Inferior parietal cortex (tissue), 1 donor: Measurements from ENCODE around the gene PHACTR4.
"Not testable (repeated sequence)": the region's sequence is repeated elsewhere in the genome, so short reads cannot be mapped to it uniquely, and the experiment has no call there.

ENCODE experiments used
- DNase-seq: peaks from one replicate; pipeline ENCODE4 v3.0.0-alpha.2; 2016; ENCODE audit errors: extremely low spot score

Gene PHACTR4

GRCh38 chr1:28369371-28370238 is at the start of gene PHACTR4:
PHACTR4 (plus strand) TSS chr1:28369740; CDS start chr1:28407448, 37,708 bp downstream.
- DNase-seq, result peak; percentile 93

- DNase-seq, result no peak
Measured at GRCh38 chr1:28322194-28322593, 47.3 kb upstream of the PHACTR4 start.

DNA sequence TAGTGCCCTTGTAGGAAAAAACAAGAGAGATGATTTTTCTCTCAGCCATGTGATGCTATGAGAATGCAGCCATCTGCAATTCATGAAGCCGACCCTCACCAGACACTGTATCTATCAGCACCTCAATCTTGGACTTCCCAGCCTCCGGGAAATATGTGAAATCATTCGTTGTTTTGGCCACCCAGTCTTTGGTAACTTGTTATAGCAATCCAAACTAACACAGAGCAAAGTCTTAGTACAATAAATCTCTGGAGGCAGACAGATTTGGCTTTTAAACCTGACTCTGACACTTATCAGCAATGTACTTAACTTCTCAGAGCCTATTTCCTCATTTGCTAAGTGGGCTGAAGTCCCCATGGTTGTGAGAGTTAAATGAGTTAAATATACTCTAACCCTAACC is 45.8 kb upstream of the PHACTR4 start:
- no peak for DNase-seq

- no peak for DNase-seq
Measured at GRCh38 chr1:28326515-28326914, 43.0 kb upstream of the PHACTR4 start.

DNA sequence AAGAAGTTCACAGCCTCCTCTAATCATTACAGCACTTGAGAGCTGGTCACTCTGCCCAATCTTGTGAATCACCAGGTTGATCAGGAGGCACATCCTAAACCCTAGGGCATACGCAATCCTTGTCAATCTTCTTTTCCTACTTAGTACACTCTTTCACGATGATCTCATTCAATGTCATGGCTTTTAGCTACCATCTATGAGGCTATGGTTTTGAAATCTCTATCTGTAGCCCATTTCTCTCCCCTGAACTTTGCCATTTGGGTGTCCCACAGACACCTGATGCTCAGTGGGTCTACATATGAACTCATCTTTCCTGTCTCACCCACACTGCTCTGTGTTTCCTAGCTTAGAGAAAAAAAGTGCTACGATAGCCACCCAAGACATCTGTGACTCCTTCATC is 42.6 kb upstream of the PHACTR4 start:
- DNase-seq, result no peak

DNA sequence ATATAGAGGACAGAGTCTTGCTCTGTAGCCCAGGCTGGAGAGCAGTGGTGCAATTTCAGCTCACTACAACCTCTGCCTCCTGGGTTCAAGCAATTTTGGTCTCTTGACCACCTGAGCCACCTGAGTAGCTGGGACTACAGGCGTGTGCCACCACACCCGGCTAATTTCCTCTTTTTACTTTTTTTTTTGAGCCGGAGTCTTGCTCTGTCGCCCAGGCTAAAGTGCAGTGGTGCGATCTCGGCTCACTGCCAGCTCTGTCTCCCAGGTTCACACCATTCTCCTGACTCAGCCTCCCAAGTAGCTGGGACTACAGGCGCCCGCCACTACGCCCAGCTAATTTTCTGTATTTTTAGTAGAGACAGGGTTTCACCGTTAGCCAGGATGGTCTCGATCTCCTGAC is 42.1 kb upstream of the PHACTR4 start:
- not testable (repeated sequence) for DNase-seq

DNA sequence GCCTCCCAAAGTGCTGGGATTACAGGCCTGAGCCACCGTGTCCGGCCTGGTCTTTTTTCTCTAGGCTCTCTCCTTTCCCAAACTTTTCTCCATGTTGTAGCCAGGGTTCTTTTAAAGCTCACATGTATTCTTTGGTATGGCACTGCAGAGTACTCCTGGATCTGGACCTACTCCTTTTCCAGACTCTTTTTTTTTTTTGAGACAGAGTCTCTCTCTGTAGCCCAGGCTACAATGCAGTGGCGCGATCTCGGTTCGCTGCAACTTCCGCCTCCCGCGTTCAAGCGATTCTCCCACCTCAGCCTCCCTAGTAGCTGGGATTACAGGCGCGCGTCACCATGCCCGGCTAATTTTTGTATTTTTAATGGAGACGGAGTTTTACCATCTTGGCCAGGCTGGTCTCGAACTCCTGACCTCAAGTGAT is 41.3 kb upstream of the PHACTR4 start:
- no peak for DNase-seq

DNA sequence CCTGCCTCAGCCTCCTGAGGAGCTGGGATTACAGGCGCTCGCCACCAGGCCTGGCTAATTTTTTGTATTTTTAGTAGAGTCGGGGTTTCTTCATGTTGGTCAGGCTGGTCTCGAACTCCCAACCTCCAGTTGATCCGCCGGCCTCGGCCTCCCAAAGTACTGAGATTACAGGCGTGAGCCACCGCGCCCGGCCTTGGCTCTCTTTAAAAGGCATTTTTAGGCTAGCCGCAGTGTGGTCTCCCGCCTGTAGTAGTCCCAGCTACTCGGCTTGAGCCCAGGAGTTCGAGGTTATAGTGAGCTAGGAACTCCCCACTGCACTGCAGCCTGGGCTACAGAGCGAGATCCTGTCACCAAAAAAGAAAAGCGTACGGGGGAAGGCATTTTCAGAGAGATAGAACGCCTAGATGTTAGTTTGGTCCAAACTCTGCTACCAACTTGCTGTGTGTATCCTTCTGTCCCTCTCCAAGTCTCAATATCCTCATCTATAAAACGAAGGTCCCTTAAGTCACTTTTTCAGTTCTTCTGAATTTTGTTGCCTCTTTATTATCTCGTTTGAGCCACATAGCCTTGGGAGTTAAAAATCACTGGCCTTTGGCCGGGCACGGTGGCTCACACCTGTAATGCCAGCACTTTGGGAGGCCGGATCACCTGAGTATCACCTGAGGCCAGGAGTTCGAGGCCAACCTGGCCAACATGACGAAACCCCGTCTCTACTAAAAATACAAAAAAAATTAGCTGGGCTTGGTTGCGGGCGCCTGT is 40.0 kb upstream of the PHACTR4 start:
- DNase-seq, result no peak

DNA sequence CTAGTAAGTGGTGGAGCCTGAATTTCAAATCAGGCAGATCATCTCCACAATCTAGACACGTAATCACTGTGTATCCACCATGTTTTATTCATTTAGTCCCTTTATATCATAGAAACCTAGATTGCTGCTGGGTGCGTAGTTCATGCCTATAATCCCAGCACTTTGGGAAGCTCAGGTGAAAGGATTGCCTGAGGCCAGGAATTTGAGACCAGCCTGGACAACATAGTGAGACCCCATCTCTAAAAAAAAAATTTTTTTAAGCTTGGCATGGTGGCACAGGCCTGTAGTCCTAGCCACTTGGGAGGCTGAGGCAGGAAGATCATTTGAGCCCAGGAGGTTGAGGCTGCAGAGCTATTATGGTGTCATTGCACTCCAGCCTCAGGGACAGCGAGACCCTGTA is 30.6 kb upstream of the PHACTR4 start:
- no peak for DNase-seq

DNA sequence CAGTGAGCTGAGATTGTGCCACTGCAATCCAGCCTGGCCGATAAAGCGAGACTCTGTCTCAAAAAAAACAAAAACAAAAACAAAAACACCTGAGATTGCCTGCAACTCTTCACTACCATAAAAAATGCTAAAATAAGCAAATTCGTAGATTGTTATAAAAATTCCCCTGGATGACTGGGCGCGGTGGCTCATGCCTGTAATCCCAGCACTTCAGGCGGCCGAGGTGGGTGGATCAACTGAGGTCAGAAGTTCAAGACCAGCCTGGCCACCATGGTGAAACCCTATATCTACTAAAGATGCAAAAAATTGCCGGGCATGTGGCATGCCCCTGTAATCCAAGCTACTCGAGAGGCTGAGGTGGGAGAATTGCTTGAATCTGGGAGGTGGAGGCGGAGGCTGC is 30.0 kb upstream of the PHACTR4 start:
- no peak for DNase-seq

- no peak for DNase-seq
Measured at GRCh38 chr1:28340221-28340974, 29.1 kb upstream of the PHACTR4 start.

DNA sequence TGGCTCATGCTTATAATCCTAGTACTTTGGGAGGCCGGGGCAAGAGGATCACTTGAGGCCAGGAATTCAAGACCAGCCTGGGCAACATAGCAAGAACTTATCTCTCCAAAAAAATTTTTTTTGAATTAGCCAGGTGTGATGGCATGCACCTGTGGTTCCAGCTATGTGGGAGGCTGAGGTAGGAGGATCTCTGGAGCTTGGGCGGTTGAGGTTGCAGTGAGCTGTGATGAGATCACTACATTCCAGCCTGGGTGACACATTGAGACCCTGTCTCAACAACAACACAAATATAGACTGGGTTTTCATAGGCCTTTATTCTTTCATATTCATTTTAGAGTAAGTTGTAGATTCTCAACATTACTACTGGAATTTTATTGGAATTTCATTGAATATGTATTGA is 27.9 kb upstream of the PHACTR4 start:
- DNase-seq, result no peak

GRCh38 chr1:28343405-28343804 is 26.1 kb upstream of the PHACTR4 start:
- DNase-seq, result no peak

GRCh38 chr1:28353248-28353810 is 16.2 kb upstream of the PHACTR4 start:
- not testable (repeated sequence) for DNase-seq

DNA sequence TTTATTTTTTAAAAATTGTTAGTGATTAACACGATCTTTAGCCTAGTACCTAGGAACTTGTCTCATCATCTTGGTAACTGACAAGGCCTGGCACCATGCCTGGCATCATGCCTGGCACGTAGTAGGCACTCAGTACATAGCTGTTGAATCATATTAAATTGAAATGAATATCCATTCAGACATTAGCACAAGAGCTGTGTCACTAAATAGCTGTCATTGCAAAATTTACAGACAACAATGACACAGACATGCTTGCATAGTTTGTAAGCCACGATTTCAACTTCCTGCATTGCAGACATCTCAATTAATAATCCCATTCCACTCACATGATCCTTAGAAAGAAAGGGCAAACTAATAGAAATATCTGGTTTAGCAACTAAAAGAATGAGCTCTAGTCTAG is 15.4 kb upstream of the PHACTR4 start:
- no peak for DNase-seq

GRCh38 chr1:28358716-28359115 is 10.8 kb upstream of the PHACTR4 start:
- DNase-seq, result no peak

- DNase-seq, result peak; percentile 77
Measured at GRCh38 chr1:28359592-28360239, 9.8 kb upstream of the PHACTR4 start.

DNA sequence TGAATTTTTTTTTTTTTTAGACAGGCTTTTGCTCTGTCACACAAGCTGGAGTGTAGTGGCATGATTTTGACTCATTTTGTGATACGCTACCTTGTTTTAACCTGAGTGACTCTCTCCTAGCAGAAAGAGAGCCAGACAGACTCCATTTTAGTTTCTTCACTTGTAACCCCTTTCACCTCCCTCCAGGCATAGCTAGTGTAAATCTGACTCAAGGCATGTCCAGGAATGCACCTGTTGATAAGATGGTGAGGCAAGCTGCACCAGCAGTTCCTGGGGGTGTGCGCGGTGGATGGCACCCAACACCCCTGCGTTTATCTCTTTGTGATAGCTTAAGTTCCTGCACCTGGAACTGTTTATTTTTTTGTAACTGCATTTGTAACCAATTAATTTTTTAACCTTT is 4.7 kb upstream of the PHACTR4 start:
- no peak for DNase-seq

GRCh38 chr1:28365864-28366263 is 3.7 kb upstream of the PHACTR4 start:
- no peak for DNase-seq

DNA sequence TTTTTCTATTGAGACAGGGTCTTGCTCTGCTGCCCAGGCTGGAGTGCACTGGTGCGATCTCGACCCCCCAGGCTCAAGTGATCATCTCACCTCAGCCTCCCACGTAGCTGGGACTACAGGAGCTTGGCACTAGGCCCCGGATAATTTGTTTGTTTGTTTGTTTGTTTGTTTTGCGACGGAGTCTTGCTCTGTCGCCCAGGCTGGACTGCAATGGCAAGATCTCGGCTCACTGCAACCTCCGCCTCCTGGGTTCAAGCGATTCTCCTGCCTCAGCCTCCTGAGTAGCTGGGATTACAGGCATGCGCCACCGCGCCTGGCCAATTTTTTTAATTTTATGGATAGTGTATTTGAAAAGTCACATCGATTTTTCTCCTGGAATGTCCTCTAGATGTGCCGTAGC is 932 bp upstream of the PHACTR4 start:
- not testable (repeated sequence) for DNase-seq

- peak; percentile 18 for DNase-seq
Measured at GRCh38 chr1:28370239-28371009, 884 bp downstream of the PHACTR4 start.
